Subcutaneous abdominal adipose tissue (tissue), 5 donors: ENCODE data around the gene ST6GALNAC2.
A peak's percentile ranks its signal among the peaks of the same experiment; 100 is the strongest.

ENCODE experiments used
- H3K27ac ChIP-seq: one replicate; pipeline ENCODE4 v1.7.0; 2013; ENCODE audit warnings: low read depth, mild to moderate bottlenecking, inconsistent platforms, low read length, moderate library complexity
- H3K27me3 ChIP-seq, 5 donors: one replicate each; pipeline ENCODE4 v1.7.0; 2013; ENCODE audit warnings: low read length in 5 of 5, inconsistent platforms in 1 of 5; ENCODE audit not compliant: control insufficient read depth in 5 of 5, insufficient read depth in 4 of 5
- H3K36me3 ChIP-seq, 5 donors: one replicate each; pipeline ENCODE4 v1.7.0; 2013; ENCODE audit warnings: low read length in 5 of 5; ENCODE audit not compliant: control insufficient read depth in 5 of 5, insufficient read depth in 5 of 5
- H3K4me1 ChIP-seq, 5 donors: one replicate each; pipeline ENCODE4 v1.7.0; 2013; ENCODE audit warnings: low read length in 5 of 5, mild to moderate bottlenecking in 3 of 5, moderate library complexity in 1 of 5; ENCODE audit not compliant: control insufficient read depth in 5 of 5, insufficient read depth in 5 of 5
- H3K4me3 ChIP-seq, 5 donors: one replicate each; pipeline ENCODE4 v1.7.0; 2013; ENCODE audit warnings: low read length in 5 of 5, low read depth in 1 of 5
- H3K9ac ChIP-seq, 5 donors: one replicate each; pipeline ENCODE4 v1.7.0; 2013; ENCODE audit warnings: low read length in 5 of 5, mild to moderate bottlenecking in 4 of 5, moderate library complexity in 3 of 5
- H3K9me3 ChIP-seq, 5 donors: one replicate each; pipeline ENCODE4 v1.7.0; 2013; ENCODE audit warnings: low read length in 5 of 5; ENCODE audit not compliant: control insufficient read depth in 5 of 5
- donor health status: healthy.
- donor health status: healthy.
- donor health status: healthy.
- donor health status: healthy.
- donor health status: healthy.

Gene ST6GALNAC2

GRCh38 chr17:76585649-76586593 is at the start of gene ST6GALNAC2:
Gene ST6GALNAC2 (minus strand): TSS chr17:76585860. CDS start chr17:76585808, 52 bp downstream.
- Histone ChIP-seq H3K9ac (peak within 1 kb of the TSS in 4 of 5 donors; percentile 64 to 78 (median 73)), H3K4me1 (peaks cover 0 to 23% (median 14%) of the 10 kb centered on the region in 5 donors), H3K9me3 (no peaks in the 10 kb centered on the region), H3K36me3 (no peaks in the 10 kb centered on the region), H3K27ac (no peak within 1 kb of the TSS), H3K4me3 (peak within 1 kb of the TSS; percentile 56 to 75 (median 70)), H3K27me3 (peaks cover 0 to 8% (median 4%) of the 10 kb centered on the region in 5 donors)

- no peak overlapping the region for H3K27ac ChIP-seq
- H3K9me3 ChIP-seq = no peaks in the 10 kb centered on the region
- H3K27me3 ChIP-seq = no peaks in the 10 kb centered on the region
- no peak overlapping the region for H3K4me3 ChIP-seq
- no peak overlapping the region for H3K9ac ChIP-seq
- H3K4me1 ChIP-seq = no peaks in the 10 kb centered on the region
- no peaks in the 10 kb centered on the region for H3K36me3 ChIP-seq
These were observed 49.4 kb upstream of the ST6GALNAC2 start for GRCh38 chr17:76635039-76635438.

- Histone ChIP-seq H3K4me3 (no peak overlapping the region), H3K9me3 (no peaks in the 10 kb centered on the region), H3K36me3 (no peaks in the 10 kb centered on the region), H3K4me1 (no peaks in the 10 kb centered on the region), H3K27me3 (no peaks in the 10 kb centered on the region), H3K27ac (no peak overlapping the region), H3K9ac (peak overlapping the region in 1 of 5 donors; percentile 39)
These were observed 48.1 kb upstream of the ST6GALNAC2 start for GRCh38 chr17:76633628-76634328.

GRCh38 chr17:76631821-76632565 is 46.3 kb upstream of the ST6GALNAC2 start:
- Histone ChIP-seq H3K4me1 (no peaks in the 10 kb centered on the region), H3K4me3 (no peak overlapping the region), H3K9ac (no peak overlapping the region), H3K27me3 (peaks cover 0 to 3% (median 2%) of the 10 kb centered on the region in 5 donors), H3K36me3 (no peaks in the 10 kb centered on the region), H3K27ac (no peak overlapping the region), H3K9me3 (no peaks in the 10 kb centered on the region)

GRCh38 chr17:76630151-76630550 is 44.5 kb upstream of the ST6GALNAC2 start:
- no peak overlapping the region for H3K4me3 ChIP-seq
- H3K36me3 ChIP-seq = no peaks in the 10 kb centered on the region
- no peak overlapping the region for H3K9ac ChIP-seq
- H3K9me3 ChIP-seq = no peaks in the 10 kb centered on the region
- no peak overlapping the region for H3K27ac ChIP-seq
- H3K4me1 ChIP-seq = no peaks in the 10 kb centered on the region
- H3K27me3 ChIP-seq = peaks cover 0 to 8% (median 2%) of the 10 kb centered on the region in 5 donors

GRCh38 chr17:76627510-76627909 is 41.9 kb upstream of the ST6GALNAC2 start:
- Histone ChIP-seq H3K4me1 (peaks cover 0 to 5% (median 3%) of the 10 kb centered on the region in 5 donors), H3K27ac (no peak overlapping the region), H3K9ac (no peak overlapping the region), H3K9me3 (no peaks in the 10 kb centered on the region), H3K36me3 (no peaks in the 10 kb centered on the region), H3K4me3 (no peak overlapping the region), H3K27me3 (peaks cover 0 to 8% (median 2%) of the 10 kb centered on the region in 5 donors)

GRCh38 chr17:76626442-76626841 is 40.8 kb upstream of the ST6GALNAC2 start:
- peaks cover 0 to 5% (median 3%) of the 10 kb centered on the region in 5 donors for H3K4me1 ChIP-seq
- H3K4me3 ChIP-seq = no peak overlapping the region
- peaks cover 0 to 8% (median 2%) of the 10 kb centered on the region in 5 donors for H3K27me3 ChIP-seq
- H3K27ac ChIP-seq = no peak overlapping the region
- no peaks in the 10 kb centered on the region for H3K36me3 ChIP-seq
- no peaks in the 10 kb centered on the region for H3K9me3 ChIP-seq
- H3K9ac ChIP-seq = no peak overlapping the region

- no peak overlapping the region for H3K27ac ChIP-seq
- no peaks in the 10 kb centered on the region for H3K9me3 ChIP-seq
- peaks cover 0 to 5% (median 3%) of the 10 kb centered on the region in 5 donors for H3K4me1 ChIP-seq
- no peak overlapping the region for H3K4me3 ChIP-seq
- H3K27me3 ChIP-seq = peaks cover 0 to 8% (median 2%) of the 10 kb centered on the region in 5 donors
- no peaks in the 10 kb centered on the region for H3K36me3 ChIP-seq
- no peak overlapping the region for H3K9ac ChIP-seq
These were observed 39.8 kb upstream of the ST6GALNAC2 start for GRCh38 chr17:76625496-76625895.

GRCh38 chr17:76623271-76624146 is 37.8 kb upstream of the ST6GALNAC2 start:
- H3K27ac ChIP-seq = no peak overlapping the region
- H3K27me3 ChIP-seq = peaks cover 0 to 8% (median 2%) of the 10 kb centered on the region in 5 donors
- H3K9ac ChIP-seq = no peak overlapping the region
- no peaks in the 10 kb centered on the region for H3K36me3 ChIP-seq
- peaks cover 0 to 5% (median 3%) of the 10 kb centered on the region in 5 donors for H3K4me1 ChIP-seq
- H3K9me3 ChIP-seq = no peaks in the 10 kb centered on the region
- no peak overlapping the region for H3K4me3 ChIP-seq
